DOHH2 (cell line): ENCODE results near the gene NR5A2.
"Not testable (repeated sequence)": the region's sequence is repeated elsewhere in the genome, so short reads cannot be mapped to it uniquely, and the experiment has no call there.

Experiments
- H3F3A ChIP-seq: fragments of 200-600 bp; sonication (generic), shearing (Covaris generic); 2 replicates; pipeline ENCODE4 v1.6.0; 2016; ENCODE audit warnings: antibody characterized with exemption, mild to moderate bottlenecking; ENCODE audit not compliant: control insufficient read depth, insufficient read depth
- H3K27ac ChIP-seq: fragments of 200-600 bp; sonication (generic); 2 replicates; pipeline ENCODE4 v1.5.1; 2014; ENCODE audit warnings: low read depth, mild to moderate bottlenecking, low read length, moderate library complexity
- H3K27me3 ChIP-seq: fragments of 200-600 bp; sonication (generic); 2 replicates; pipeline ENCODE4 v1.6.1; 2014; ENCODE audit warnings: mild to moderate bottlenecking, low read length, mixed read lengths; ENCODE audit not compliant: control insufficient read depth
- H3K36me3 ChIP-seq: fragments of 200-600 bp; sonication (generic); 2 replicates; pipeline ENCODE4 v1.6.1; 2014; ENCODE audit warnings: mild to moderate bottlenecking, low read length, moderate library complexity, mixed read lengths; ENCODE audit not compliant: control insufficient read depth
- H3K4me1 ChIP-seq: fragments of 200-600 bp; sonication (generic); 2 replicates; pipeline ENCODE4 v1.6.1; 2014; ENCODE audit warnings: mild to moderate bottlenecking, low read length, mixed read lengths; ENCODE audit not compliant: control insufficient read depth
- H3K4me2 ChIP-seq: fragments of 200-600 bp; sonication (generic); 2 replicates; pipeline ENCODE4 v1.6.0; 2014; ENCODE audit warnings: mild to moderate bottlenecking, low read length, moderate library complexity
- H3K4me3 ChIP-seq: fragments of 200-600 bp; sonication (generic); 2 replicates; pipeline ENCODE4 v1.5.1; 2014; ENCODE audit warnings: mild to moderate bottlenecking, low read length, mixed read lengths
- H3K79me2 ChIP-seq: fragments of 200-600 bp; sonication (generic); 2 replicates; pipeline ENCODE4 v1.6.1; 2014; ENCODE audit warnings: mild to moderate bottlenecking, low read length, mixed read lengths; ENCODE audit not compliant: control insufficient read depth
- H3K9me2 ChIP-seq: fragments of 200-600 bp; sonication (generic); replicated peaks from 2 replicates; pipeline ENCODE4 v1.6.1; 2014; ENCODE audit warnings: mild to moderate bottlenecking, low read length, mixed read lengths; ENCODE audit not compliant: control insufficient read depth
- H3K9me3 ChIP-seq: fragments of 200-600 bp; sonication (generic); 2 replicates; pipeline ENCODE4 v1.6.1; 2014; ENCODE audit warnings: antibody characterized with exemption, low read length, mixed read lengths; ENCODE audit not compliant: control insufficient read depth, insufficient read depth
- H4K20me1 ChIP-seq: fragments of 200-600 bp; sonication (generic); 2 replicates; pipeline ENCODE4 v1.6.0; 2014; ENCODE audit warnings: low read depth, mild to moderate bottlenecking, antibody characterized with exemption, low read length, moderate library complexity; ENCODE audit not compliant: control insufficient read depth, insufficient read depth
- CTCF ChIP-seq: fragments of 200-600 bp; sonication (generic); IDR thresholded peaks from one replicate; pipeline ENCODE4 v1.5.1; 2014; ENCODE audit warnings: antibody characterized with exemption, mild to moderate bottlenecking, low read depth, low read length; ENCODE audit not compliant: poor library complexity, severe bottlenecking
- EZH2phosphoT487 ChIP-seq: fragments of 200-600 bp; sonication (generic); IDR thresholded peaks from 2 replicates; pipeline ENCODE4 v1.6.1; 2017; ENCODE audit warnings: borderline replicate concordance, mild to moderate bottlenecking, antibody characterized with exemption, low read length, moderate library complexity, mixed read lengths

NR5A2 gene

GRCh38 chr1:200183637-200184036 is 156.1 kb downstream of the NR5A2 start:
- no peaks in the 10 kb centered on the region for H3K79me2 ChIP-seq
- no peaks in the 10 kb centered on the region for H4K20me1 ChIP-seq
- no peak overlapping the region for H3K27ac ChIP-seq
- H3K9me2 ChIP-seq = no peaks in the 10 kb centered on the region
- H3K4me3 ChIP-seq = no peak overlapping the region
- no peak for TF ChIP-seq CTCF
- TF ChIP-seq EZH2phosphoT487 = no peak
- H3F3A ChIP-seq = no peaks in the 10 kb centered on the region
- no peaks in the 10 kb centered on the region for H3K9me3 ChIP-seq
- no peak overlapping the region for H3K4me2 ChIP-seq
- no peaks in the 10 kb centered on the region for H3K36me3 ChIP-seq
- H3K27me3 ChIP-seq = peaks cover 2% of the 10 kb centered on the region; the same call in 1 of the 2 replicates
- H3K4me1 ChIP-seq = peaks cover 4% of the 10 kb centered on the region; the same call in 1 of the 2 replicates

- H3K27ac ChIP-seq = no peak overlapping the region
- TF ChIP-seq EZH2phosphoT487 (no peak), CTCF (no peak)
- peaks cover 4% of the 10 kb centered on the region; the same call in 1 of the 2 replicates for H3K4me1 ChIP-seq
- H3K79me2 ChIP-seq = no peaks in the 10 kb centered on the region
- no peaks in the 10 kb centered on the region for H3K9me2 ChIP-seq
- H3K9me3 ChIP-seq = no peaks in the 10 kb centered on the region
- peaks cover 2% of the 10 kb centered on the region; the same call in 1 of the 2 replicates for H3K27me3 ChIP-seq
- no peaks in the 10 kb centered on the region for H3F3A ChIP-seq
- H3K4me2 ChIP-seq = no peak overlapping the region
- no peaks in the 10 kb centered on the region for H4K20me1 ChIP-seq
- no peak overlapping the region for H3K4me3 ChIP-seq
- no peaks in the 10 kb centered on the region for H3K36me3 ChIP-seq
These were observed 156.7 kb downstream of the NR5A2 start for GRCh38 chr1:200184196-200184595.

GRCh38 chr1:200185191-200185590 is 157.7 kb downstream of the NR5A2 start:
- H3F3A ChIP-seq, H3K4me1 ChIP-seq, H3K4me3 ChIP-seq: not testable (repeated sequence)

GRCh38 chr1:200187332-200187731 is 159.8 kb downstream of the NR5A2 start:
- not testable (repeated sequence) for H3K27me3 ChIP-seq, H3K27ac ChIP-seq, H3K4me3 ChIP-seq, H3K36me3 ChIP-seq, H3K79me2 ChIP-seq, H3K4me2 ChIP-seq, H3F3A ChIP-seq, H3K4me1 ChIP-seq, H3K9me2 ChIP-seq, H4K20me1 ChIP-seq, H3K9me3 ChIP-seq

More at GRCh38 chr1:200185191-200185590, 157.7 kb downstream of the NR5A2 start:
- not testable (repeated sequence) for H3K27ac ChIP-seq, H3K9me3 ChIP-seq, H3K4me2 ChIP-seq, H3K79me2 ChIP-seq, H3K36me3 ChIP-seq, H3K9me2 ChIP-seq, H3K27me3 ChIP-seq, H4K20me1 ChIP-seq
